HG03469 (cell line): ENCODE data around the gene GID8.

Source experiments
- ATAC-seq: cut with Tn5 transposase; IDR thresholded peaks from one replicate; pipeline ENCODE4 v1.9.1; 2021; ENCODE audit warnings: mild to moderate bottlenecking, moderate library complexity, moderate number of reproducible peaks; ENCODE audit not compliant: unreplicated experiment

Gene GID8

GRCh38 chr20:62980970-62981369 is 43.0 kb downstream of the GID8 start:
- no peak for ATAC-seq

DNA sequence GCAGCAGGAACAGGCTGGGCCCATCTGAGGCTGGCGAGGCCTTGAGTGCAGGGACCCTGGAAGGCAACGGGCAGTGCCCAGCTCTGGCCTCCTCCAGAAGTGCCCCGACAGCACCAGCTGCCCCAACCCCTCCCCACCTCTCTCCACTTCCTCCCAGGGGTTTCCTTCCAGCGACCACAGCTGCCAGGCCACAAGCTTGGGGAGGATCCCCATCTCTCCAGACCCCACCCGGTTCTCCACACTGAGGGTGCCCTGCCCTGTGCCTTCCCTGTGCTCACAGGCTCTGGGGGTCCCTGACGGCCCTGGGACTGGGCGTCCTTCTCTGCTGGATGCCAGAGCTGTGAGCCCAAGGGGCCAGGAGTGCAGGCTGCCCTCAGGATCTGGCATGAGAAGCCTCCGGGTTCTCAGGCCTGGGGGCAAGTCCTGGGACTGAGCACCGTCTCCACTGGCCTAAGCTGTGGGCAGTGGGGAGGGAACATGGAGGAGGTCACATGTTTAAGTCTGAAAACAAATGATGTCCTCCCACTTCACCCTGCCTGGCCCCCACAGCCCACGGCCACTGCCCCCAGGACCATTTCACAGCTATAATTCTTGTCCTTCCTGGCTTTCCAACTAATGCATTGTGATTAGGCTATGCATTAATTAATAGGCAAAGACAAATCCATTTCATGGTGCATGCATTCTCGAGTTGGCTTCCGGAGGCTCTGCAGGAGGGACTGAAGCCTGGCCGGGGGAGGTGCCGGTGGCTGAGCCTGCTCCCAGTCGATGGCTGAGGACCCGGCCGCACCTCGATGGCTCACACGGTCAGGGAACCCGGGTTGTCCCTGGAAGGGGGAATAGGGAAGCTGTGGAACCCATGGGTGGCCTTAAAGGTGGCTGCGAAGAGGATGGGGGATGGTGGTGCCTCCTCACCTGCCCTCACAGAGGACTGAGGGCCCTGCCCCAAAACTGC is 44.5 kb downstream of the GID8 start:
- ATAC-seq = no peak

DNA sequence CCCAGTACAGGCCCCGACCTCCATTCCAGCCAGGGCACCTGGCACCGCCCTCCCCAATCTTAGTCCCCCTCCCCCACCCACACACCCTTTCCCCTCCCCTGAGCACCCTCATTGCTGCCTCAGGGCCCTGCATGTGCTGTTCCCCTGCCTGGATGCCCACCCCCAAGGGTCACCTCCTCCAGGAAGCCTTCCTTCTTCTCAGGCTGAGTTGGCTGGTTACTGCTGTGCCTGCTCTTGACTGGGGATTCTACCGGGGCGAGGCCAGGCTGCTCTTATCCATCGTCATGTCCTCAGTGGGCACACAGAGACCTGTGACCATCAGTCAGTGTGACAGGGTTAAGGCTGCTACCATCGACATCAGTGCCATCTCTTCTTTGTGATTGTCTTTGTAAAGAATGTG is 45.3 kb downstream of the GID8 start:
- ATAC-seq = no peak

DNA sequence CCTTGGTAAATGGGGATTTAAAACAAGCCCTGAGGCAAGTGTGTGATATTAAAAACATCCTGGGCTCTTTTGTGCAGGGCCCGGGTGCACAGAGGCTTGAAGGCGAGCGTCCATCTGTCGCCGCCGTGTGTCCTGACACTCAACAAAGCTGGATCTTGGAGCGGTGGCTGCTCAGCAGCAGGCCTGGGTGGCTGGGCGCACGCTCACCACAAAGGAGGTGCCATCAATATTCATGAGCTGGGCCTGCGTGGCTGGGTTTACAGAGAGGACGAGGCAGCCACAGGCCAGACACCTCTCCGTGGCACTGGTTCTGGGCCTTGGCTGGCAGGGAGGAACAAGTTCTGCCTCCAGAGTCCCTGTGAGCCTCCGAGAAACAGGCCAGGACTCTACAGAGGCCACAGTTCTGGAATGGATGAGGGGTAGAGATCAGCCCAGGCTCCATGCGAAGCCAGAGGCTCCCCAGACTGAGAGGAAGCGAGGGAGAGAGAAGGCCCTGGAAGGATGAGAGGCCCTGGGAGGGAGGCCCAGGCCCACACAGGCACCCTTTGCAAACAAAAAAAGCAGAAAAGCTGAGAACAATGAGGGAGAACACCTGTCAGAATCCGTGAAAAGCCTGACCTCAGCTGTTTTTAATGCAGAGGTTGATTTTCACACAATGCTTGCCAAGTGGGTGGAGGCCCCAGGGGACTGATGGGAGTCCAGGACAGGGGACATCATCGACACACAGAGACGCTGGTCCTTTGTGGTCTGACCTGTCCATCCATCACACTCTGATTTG is 46.9 kb downstream of the GID8 start:
- no peak for ATAC-seq

DNA sequence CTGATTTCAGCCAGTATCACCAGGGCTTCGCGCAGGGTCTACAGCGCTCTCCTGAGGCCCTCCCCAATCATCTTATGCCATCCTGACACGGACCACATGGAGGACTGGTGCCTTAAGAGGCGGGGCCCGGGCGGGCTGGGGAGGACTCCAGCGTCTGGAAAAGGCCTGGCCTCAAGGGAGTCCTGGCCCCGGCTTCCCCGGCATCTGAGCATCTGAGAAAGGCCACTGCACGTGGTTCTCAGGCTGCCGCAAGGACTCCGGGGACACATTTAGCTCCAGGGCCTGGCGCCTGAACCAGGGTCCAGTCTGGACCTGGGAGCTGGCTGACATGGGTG is 47.5 kb downstream of the GID8 start:
- no peak for ATAC-seq

DNA sequence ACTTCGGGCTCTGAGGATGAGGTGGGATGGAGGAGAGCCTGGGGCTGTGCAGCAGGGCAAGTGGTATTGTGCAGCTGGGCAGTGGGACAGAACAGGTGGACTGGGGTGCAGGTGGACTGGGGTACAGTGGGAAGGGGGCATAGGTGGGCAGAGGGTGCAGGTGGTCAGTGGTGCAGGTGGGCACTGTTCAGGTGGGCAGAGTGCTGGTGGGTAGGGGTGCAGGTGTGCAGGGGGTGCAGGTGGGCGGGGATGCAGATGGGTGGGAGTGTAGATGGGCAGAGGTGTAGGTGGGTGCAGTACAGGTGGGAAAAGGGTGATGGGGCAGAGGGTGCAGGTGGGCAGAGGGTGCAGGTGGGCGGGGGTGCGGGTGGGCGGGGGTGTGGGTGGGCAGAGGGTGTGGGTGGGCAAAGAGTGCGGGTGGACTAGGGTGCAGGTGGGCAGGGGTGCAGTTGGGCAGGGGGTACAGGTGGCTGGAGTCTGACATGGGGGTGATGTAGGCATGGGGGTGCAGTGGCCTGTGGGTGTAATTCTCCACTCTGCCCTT is 48.4 kb downstream of the GID8 start:
- no peak for ATAC-seq

- ATAC-seq = no peak
These were observed 49.2 kb downstream of the GID8 start for GRCh38 chr20:62987114-62987513.

DNA sequence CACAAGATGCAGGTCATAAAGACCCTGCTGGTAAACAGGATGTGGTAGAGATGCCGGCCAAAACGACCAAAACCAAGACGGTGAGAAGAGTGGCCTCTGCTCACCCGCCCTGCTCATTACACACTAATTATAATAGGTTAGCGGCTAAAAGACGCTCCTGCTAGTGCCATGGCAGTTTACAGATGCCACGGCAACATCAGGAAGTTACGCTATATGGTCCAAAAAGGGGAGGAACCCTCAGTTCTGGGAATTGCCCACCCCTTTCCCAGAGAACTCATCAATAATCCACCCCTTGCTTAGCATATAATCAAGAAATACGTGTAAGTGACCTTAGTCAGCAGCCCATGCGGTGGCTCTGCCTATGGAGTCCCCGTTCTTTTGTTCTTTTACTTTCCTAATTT is 51.3 kb downstream of the GID8 start:
- no peak for ATAC-seq

DNA sequence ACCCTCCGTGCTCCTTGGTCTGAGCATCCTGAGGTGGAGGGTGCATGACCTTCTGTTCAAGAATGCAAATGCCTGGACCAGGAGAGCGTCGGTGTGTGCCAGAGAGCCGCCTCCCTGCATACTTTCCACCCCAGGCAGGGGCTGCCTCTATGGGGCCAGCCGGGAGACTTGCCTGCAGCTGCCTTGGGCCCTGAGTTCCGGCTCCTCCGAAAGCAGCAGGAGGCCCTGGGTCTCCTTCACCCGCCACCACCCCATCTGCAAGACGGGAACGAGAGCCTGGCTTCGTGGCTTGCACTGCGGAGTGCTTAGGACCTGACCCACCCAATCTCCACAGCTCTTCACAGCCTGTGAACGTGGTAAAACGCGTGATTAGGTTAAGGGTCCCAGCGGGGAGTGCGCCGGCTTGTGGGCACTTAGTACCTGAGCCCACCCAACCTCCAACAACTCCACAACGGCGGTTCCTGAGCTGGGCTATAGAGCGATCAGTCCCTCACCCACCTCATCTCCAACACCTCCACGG is 52.4 kb downstream of the GID8 start:
- ATAC-seq = no peak

DNA sequence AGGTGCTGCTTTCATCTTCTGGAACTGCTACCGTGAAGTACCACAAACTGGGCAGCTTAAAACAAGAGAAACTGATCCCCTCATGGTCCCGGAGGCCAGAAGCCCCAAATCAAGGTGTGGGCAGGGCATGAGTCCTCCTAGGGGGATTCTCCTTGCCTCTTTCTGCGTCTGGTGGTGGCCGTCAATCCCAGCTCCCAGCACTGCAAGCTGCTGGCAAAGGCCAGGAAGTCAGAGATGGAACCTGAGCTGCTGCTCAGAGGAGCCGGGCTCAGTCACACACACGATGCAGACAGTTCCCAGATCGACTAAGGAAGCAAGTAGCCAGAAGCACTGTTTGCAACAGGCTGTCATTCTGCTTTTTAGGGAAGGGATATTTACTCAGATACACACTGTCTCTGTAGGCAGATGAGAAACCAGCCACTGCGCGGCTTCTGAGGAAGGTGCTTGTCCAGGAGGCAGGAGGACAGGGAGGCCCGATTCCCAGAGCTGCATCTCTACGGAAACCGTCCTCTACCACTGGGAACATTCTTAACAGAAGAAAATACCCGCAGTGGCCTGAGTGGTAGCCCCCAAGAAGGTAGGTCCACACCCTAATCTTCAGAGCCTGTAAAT is 53.4 kb downstream of the GID8 start:
- no peak for ATAC-seq

DNA sequence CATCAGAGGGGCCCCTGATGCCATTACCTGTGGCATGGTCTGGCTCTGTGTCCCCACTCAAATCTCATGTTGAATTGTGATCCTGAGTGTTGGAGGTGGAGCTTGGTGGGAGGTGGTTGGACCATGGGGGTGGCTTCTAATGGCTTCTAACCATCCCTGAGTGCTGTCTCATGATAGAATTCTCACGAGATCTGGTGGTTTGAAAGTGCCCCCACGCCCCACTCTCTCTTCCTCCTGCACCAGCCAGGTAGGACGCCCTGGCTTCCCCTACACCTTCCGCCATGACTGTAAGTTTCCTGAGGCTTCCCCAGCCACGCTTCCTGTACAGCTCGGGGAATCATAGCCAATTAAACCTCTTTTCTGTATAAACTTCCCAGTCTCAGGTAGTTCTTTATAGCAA is 53.9 kb downstream of the GID8 start:
- ATAC-seq = no peak

- ATAC-seq = no peak
These were observed 56.0 kb downstream of the GID8 start for GRCh38 chr20:62993856-62994494.

GRCh38 chr20:62994869-62995281 is 56.9 kb downstream of the GID8 start:
- ATAC-seq = no peak

DNA sequence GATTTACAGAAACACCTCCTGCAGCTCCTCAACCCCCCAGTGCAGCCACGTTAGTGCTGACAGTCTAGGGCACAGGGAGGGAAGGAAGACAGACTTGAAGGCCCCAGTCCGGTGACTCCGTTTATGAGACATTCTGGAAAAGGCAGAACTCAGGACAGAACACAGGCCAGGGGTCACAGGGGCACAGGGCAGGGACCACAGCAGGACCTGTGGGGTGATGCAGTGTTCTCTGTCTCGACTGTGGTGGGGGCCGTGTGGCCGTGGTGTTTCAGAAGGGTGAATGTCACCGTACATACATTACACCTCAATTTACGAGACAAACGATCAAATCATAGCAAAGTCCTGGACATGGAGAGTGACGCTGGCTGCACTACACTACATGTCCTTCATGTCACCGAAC is 57.5 kb downstream of the GID8 start:
- no peak for ATAC-seq

GRCh38 chr20:62995898-62996595 is 58.1 kb downstream of the GID8 start:
- no peak for ATAC-seq

GRCh38 chr20:62996596-62996982 is 58.6 kb downstream of the GID8 start:
- ATAC-seq = no peak

- no peak for ATAC-seq
These were observed 59.6 kb downstream of the GID8 start for GRCh38 chr20:62997417-62998035.
